GM10266 (cell line): Measurements from ENCODE around the gene LRP1.
A peak's percentile ranks its signal among the peaks of the same experiment; 100 is the strongest.

Source experiments
- DNase-seq: peaks from one replicate; pipeline ENCODE4 v3.0.0; 2012; ENCODE audit errors: extremely low spot score
- TF ChIP-seq, protein P1 (sequence below): IDR thresholded peaks from 2 replicates; pipeline ENCODE4 v1.5.1; 2012; ENCODE audit warnings: mild to moderate bottlenecking, low read depth; ENCODE audit not compliant: control insufficient read depth, insufficient read depth; ENCODE audit errors: missing control alignments

Gene LRP1

DNA sequence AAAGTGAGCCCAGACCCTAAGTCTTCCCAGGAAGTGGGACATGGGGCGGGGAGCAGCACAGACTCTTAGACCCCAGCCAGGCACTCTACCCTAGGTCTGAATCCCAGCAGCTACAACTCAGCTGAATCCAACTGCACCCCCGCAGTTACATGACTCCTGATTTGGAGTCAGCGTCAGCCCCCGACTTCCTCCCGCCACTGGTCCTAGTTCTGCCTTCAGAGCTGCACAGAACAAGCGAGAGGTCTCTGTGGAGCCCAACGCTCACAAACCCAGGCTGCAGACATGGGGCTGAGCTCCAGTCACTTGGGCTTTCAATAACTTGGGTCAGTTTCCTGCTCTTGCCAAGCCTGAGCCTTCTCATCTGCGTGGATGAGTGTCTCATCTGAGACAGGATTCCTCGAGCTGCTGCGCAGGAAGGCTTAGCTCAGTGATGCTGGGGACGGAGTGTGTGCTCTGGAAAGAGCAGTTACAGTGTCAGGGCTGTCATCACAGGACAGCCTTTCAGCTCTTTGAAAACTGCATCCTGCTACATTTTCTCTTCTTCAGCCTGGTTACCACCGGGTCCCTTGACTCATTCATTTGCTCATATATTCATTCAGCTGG is 57.7 kb downstream of the LRP1 start:
- TF ChIP-seq, protein P1, sequence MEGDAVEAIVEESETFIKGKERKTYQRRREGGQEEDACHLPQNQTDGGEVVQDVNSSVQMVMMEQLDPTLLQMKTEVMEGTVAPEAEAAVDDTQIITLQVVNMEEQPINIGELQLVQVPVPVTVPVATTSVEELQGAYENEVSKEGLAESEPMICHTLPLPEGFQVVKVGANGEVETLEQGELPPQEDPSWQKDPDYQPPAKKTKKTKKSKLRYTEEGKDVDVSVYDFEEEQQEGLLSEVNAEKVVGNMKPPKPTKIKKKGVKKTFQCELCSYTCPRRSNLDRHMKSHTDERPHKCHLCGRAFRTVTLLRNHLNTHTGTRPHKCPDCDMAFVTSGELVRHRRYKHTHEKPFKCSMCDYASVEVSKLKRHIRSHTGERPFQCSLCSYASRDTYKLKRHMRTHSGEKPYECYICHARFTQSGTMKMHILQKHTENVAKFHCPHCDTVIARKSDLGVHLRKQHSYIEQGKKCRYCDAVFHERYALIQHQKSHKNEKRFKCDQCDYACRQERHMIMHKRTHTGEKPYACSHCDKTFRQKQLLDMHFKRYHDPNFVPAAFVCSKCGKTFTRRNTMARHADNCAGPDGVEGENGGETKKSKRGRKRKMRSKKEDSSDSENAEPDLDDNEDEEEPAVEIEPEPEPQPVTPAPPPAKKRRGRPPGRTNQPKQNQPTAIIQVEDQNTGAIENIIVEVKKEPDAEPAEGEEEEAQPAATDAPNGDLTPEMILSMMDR: no peak
- DNase-seq: no peak

DNA sequence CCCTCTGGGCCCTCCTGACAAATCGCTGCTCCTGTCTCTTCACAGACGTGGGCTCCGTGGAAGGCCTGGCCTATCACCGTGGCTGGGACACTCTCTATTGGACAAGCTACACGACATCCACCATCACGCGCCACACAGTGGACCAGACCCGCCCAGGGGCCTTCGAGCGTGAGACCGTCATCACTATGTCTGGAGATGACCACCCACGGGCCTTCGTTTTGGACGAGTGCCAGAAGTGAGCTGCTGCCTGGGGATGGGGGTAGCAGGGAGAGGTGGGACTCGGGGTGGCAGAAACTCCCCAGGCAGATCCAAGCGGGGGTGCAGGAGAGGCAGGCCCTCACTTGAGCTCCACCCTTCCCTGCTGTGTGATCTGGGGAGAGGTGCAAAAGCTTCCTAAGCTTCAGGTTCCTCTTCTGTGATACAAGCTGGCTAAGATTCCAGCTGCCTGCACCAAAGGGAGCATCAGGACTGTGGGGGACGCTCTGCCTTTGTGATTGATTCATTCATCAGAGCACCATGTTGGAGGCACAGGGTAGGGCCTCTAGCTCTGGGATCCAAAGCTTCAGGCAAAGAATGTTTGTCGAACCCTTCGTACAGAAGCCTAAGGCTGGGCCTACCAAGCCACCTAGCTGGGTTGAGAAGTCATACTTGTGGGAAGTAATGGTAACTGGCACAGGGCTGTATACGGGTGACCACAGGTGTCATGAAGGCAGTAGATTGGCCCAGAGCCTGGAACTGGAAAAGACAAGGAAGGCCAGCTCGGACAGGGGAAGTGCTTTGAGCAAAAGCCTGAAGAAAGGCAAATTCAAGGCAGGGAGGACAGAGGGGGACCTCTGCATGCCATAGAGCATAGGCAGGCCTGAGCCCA is 59.2 kb downstream of the LRP1 start:
- no peak for DNase-seq
- TF ChIP-seq, protein P1: no peak

DNA sequence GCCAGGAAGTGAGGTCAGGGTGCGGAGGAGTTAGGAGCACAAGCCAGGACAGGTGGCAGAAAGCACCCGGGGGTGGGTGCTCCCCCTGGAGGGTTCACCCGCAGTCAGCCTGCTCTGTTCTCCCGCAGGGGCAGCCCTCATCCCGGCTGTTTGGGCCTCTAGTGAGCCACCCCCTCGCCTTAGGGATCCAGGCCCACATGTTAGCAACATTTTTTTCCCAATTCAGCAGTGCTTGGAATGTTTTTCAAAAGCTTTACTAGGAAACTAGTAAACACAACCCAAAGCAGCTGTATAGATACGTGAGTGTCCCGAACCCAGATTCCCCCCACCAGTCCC is 59.8 kb downstream of the LRP1 start:
- DNase-seq: peak; percentile 48
- TF ChIP-seq, protein P1: no peak

DNA sequence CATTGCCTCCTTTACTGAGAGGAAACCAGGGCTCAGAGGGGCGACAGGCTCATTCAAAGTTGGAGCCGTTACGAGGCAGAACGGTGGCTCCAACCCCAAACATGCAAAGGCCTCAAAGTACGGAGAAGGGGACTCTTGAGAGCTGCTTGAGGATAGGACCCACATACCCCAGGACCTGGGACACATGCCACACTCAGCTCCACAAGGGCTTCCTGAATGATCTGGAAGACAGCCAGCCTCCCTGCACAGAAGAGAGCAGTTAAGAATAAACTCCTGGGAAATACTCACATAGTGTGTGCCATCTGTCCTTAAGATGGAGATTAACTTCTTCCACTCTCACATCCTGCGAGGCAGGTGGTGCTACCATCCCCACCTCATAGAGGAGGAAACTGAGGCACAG is 61.8 kb downstream of the LRP1 start:
- no peak for DNase-seq
- TF ChIP-seq, protein P1: no peak

DNA sequence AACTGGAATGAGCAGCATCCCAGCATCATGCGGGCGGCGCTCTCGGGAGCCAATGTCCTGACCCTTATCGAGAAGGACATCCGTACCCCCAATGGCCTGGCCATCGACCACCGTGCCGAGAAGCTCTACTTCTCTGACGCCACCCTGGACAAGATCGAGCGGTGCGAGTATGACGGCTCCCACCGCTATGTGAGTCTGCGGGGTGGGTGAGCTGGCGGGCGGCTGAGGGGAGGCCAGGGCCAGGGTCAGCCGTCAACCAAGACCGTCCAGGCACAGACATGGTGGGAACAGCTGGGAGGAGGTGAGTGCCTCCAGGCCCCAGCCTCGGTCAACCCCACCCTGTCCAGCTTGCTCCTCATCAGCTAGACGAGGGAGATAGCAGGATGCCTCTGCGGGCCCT is 62.5 kb downstream of the LRP1 start:
- no peak for DNase-seq
- TF ChIP-seq, protein P1: no peak

DNA sequence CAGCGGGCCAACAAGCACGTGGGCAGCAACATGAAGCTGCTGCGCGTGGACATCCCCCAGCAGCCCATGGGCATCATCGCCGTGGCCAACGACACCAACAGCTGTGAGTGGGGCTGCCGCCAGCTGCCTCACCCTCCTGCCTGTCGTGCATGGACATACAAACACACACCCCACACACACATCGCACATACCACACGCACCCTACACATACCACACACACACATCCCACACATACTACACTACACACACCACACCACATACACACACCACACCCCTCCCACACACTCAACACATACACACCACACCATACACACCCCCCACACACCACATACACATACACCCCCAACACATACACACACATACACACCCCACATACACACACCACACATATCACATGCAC is 63.1 kb downstream of the LRP1 start:
- no peak for DNase-seq
- TF ChIP-seq, protein P1: no peak

DNA sequence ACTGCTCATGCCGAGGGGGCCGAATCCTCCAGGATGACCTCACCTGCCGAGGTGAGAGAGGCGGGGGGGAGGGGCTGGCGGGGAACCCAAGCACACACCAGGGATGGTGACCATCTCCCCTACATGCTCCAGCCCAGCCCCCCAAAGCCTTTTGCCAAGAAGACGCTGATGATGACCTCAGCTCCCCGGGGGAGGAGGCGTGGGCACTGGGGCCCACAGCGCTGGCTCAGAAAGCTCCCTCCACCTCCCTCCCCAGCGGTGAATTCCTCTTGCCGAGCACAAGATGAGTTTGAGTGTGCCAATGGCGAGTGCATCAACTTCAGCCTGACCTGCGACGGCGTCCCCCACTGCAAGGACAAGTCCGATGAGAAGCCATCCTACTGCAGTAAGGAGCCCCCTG is 64.6 kb downstream of the LRP1 start:
- TF ChIP-seq, protein P1: no peak
- DNase-seq: no peak
